NCI-H748 (cell line): Measurements from ENCODE around the gene IFITM10.

Experiments used
- DNase-seq: peaks from one replicate; lab custom pipeline; 2025; ENCODE audit not compliant: unreplicated experiment; lab: John Stamatoyannopoulos, UW

The IFITM10 gene

DNA sequence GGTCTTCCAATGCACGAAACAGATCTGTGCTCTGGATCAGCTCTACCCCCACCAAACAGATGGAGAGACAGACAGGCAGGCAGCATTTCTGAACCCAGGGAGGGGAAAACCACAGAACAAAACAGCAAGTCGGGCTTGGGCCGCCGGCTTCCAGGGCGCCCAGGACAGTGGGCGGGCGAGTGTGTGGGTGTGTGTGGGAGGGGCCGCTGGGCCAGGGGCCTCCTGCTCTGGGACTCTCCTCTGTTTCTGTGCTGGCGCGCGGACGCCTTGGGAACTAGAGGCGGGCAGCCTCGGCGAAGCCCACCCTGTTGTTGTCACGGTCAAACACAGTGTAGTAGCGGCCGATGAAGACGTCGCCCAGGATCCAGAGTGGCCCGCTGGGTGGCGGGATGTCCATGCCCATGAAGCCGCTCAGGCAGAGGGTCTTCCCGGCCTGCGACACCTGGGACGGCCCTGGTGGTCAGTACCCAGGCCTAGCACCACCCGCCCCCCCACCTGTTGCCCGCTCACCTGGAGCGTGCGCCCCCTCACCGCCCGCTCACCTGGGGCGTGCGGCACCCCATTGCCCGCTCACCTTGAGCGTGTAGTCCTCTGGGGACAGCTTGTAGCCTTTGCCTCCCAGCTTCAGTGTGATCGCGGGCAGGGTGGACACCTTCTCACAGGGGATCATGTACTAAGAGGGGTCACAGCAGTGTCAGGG lies 3.0 kb upstream of the IFITM10 start:
- no peak for DNase-seq

DNA sequence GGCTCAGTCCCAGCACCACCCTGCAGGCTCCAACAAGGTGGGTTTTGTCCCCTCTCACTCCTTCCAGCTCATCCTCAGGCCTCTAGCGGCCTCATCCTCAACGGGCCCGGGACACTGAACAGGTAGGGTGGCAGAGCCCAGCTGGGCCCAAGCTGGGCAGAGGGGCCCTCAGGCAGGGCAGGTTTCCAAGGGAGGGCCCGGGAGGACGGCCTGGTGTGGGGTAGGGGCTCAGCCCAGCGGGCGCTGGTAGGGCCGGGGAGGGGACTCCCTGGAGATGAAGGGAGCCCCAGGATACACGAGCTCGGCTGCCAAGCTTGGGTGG lies 2.5 kb upstream of the IFITM10 start:
- no peak for DNase-seq

DNA sequence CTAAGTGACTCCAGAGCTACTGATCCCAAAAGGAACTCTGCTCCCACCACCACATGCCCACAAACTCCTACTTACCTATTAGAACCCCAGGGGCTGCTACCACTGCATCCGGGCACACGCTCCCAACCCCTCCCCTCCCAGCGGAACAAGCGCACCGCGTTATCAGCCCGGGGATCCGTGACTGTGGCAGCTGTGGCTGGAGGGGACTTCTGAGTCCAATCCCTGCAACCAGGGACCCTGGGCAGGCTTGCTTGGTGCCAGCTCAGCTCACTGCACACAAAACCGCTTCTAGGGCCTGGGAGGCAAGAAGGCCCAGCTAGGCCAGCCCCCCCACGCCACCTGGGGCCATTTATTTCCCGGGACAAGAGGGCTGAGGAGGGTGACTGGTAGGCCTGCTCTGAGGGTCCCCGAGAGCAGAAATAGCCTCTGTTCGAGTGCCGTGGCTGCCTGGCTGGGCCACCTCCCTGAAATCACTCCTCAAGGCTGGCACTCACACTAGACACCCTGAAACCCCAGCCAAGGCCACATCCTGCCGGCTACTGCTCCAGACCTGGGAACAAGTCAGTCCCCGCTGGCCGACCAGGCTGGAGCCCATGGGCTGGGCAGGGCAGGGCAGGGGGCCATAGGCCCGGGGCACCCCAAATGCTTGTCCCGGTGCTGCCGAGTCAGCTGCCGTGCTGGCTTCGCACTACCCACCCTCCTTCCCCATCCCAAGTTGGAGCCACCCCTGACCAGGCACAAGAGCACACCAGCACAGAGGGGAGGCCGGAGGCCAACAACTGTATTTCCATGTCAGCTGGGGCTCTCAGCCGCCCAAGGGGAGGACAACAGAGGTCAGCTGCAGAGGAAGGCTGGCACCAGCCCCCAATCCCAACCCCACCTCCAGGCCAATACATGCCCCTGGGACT lies 1.9 kb upstream of the IFITM10 start:
- DNase-seq = peak; percentile 22

DNA sequence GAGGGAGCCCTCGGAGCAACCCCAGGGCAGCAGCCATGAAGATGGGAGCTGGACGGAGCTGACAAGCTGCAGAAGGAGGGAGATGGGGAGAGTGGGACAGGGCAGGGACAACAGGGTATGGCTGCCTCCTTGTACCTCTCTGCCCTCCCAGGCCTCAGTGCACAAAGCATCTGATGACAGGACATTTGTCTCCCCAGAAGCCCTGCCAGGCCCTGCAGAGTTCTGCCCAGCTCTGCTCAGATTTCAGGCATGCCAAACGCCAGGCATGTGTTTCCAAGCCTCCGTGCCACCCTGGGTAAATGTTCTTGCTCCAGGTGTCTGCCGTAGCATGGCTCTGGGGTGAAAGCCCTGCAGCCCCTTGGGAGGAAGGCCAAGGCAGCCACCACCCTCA lies 1.1 kb upstream of the IFITM10 start:
- DNase-seq = no peak

DNA sequence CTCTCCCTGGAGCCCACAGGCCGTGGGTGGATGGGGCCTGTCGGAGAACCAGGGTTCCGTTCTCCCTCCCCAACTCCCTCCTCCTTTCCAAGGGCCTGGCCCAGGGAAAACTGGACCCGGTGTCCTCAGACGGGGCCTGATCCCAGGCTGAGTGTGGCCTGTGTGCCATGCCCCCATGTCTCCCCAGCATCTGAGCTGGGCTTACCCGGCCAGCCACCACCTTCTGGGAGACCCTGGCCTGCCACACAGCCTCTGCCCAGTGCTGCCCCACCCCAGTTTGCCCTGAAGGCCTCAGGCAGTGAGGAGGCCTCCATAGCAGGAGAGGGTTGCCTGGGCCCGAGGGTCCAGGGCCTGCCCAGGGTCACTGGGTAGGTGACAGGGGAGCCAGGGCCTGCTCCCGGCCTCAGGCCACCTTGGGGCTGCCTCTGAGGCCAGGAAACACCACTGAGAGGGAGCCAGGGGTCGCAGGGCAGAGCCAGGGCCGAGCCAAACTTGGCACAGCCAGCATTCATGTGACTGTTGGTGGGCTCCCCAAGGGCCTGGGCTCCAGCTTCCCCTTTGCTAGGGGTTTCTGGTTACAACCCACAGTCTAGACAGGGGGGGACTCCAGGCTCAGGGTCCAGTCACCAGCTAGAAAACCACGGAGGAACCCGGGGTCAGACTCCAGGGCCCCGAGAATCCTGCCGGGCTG lies 590 bp upstream of the IFITM10 start:
- DNase-seq = no peak

DNA sequence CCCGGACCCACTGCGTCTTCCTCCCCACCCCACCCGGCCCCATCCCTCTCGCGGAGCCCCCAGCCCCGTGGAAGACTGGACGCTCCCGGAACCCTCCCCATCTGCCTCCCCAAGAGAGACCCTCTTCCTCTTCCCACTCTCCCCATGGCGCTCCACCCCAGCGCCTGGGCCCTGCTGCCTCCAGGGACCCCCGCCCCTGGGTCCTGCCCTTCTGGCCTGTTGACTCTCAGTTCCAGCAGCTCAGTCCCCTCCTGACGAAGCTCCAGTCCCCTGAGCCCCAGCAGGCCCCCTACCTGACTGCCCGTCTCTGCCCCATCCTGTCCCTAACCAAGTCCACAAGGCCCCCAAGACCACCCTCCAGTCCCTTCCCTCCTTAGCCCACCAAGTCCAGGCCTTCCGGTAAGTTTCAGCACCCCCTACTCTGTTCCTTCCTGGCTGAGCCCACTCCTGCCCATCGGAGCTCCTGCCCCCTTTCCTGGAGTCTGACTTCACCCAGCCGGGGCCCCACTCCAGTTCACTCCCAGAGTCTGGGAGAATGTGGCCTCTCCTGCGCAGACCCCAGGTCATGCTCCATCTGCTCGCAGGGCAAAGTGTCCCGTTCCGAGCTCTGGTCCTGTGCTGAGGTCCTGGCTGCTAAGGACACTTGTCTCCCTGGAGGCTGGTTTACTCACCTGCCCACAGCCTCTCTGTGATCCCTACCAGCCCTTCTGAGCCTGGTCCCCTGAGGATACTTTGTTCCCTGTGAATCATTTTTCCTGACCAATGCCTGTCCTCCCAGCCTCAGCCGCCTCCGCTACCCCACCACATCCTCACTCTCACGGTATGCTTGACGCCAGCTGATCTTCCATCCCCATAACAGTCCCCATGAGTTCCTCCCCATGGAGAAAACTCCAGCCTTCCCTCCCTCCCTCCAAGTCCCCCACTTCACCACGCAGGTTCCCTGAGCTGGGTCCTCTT lies 722 bp downstream of the IFITM10 start:
- DNase-seq = no peak

DNA sequence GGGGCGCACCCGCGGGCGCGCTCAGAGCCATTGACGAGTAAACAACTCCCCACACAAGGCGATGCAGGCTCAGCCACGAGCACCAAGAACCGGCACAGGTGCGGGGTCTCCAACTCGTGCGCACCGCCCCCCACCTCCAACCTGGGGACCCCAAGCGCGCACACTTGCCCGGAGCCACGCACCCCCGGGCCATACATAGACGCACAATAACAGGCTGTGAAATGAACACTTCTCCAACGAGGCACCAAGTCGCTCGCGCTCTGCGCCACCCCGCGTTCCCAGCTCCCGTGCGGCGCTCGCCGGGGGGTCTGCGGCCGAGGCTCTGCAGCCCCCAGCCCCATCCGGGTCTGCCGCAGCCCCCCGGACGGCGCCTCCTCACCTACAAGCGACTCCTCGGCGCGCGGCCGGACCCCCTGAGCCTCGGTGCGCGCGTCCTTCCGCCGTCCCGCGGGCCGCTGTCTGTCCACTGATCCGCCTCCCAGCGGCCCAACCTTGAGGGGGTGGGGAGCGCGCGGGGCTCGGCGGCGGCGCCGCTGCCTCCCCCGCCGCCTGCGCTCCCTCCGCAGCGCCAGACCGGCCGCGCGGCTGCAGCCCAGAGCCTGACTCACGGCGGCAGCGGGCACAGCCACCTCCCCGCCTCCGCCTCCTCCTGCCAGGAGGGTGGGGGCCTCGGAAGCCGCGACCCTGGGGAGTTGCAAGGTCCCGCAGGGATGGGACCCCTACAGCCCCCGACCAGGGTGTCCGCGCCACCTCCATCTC lies 1.6 kb downstream of the IFITM10 start:
- DNase-seq = peak; percentile 48

DNA sequence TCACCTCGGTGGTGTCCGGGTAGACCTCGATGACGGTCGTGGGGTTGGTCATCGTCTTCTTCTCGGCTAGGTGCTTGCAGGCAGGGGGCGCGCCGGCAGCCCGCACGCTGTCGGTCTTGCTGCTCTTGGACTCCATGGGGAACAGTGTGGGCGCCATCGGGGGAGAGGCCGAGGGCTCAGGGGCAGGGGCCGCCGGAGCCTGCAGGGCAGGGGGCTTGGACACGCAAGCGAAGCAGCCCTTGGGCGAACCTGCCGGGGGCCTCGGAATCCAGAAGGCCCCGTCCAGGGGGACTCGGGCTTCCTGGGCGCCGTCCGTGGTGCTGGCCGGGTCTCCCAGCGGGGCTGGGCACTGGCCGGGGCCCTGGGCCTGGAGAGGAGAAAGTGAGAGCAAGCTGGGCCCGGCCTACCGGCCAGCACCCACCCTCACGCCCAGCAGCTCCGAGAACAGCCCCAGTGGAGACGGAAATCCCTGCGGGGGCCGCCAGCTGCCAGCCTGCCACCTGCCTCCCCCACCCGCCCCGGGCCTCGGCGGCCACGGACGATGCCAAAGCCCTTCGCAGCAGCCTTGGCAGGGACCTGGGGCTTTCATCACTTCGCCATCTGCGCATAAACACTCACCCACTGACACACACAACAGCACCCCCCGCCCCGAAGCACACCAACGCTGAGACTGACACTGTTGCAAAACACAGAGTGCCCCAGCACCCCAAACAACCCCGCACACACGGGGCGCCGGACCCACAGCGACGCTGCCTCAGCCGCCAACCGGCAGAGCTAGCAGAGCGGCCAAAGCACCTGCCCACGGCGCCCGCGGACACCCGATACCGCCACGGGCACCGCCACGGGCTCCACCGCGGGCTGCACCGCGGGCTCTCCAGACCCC lies 2.4 kb downstream of the IFITM10 start:
- no peak for DNase-seq

DNA sequence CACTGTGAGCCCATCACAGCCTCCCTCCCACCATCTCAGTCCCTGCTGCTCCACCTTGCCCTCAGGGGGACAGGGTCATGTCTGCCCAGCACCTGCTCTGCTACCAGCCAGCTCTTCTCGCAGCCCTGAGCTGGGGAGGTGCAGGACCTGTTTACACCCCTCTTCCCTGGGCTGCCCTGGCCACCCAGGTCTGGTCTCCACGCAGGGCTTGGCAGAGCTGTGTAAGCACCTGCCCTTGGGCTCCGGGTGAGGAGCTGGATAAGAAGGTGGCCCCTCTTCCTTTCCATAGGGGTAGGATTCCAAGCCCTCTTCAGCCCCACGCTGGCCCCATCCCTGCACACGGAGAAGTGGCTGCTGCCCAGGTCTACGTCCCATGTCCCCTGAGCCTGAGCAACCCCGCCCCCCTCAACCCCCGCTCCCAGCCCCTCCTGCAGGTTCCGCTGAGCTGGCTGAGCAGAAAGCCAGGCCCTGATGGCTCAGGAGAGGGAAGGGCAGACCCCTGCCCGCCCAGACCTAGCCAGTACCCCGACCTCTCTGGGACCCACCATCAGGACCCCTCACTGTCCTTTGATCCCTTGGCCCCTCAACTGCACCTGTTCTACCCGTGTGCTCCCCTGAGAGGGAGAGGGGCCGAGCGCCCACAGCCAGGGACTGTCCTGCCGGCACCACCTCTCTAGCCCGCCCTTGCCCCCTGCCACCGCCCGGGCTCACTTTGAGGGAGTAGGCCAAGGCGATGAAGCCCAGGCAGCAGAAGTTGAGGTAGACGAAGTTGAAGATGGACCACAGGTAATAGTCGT lies 3.2 kb downstream of the IFITM10 start:
- DNase-seq = no peak

DNA sequence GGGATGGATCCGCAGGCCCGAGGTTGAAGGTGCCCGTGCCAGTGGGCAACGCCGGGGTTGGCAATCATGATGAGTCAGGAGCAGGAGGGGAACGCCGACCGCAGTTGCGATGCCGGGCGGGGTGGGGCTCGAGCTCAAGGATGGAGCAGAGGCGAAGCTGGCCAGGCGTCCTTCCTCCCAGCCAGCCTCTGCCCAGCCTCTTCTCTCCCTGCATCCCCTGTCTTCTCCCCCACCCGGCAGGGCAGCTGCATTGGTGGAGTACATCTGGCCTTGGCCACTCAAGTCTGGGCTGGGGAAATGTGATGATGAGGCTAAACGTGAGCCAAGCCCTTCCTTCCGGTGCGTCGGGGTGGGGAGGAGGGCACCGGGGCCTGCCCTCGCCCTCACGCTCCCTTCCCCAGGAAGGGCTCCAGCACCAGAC lies 3.9 kb downstream of the IFITM10 start:
- no peak for DNase-seq

DNA sequence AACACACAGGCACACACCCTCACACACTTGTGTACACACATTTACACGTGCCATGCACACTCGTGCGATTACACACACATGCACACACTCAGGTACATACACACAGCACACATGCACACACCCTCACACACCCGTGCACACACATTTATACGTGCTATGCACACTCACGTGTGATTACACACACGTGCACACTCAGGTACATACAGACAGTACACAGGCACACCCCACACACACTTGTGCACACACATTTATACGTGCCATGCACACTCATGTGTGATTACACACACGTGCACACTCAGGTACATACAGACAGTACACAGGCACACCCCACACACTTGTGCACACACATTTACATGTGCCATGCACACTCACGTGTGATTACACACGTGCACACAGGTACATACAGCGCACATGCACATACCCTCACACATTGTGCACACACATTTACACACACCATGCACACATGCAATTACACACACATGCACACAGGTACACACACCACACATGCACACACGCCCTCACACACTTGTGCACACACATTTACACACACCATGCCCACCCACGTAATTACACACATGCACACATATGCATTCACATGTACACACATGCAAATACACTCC lies 4.6 kb downstream of the IFITM10 start:
- no peak for DNase-seq

DNA sequence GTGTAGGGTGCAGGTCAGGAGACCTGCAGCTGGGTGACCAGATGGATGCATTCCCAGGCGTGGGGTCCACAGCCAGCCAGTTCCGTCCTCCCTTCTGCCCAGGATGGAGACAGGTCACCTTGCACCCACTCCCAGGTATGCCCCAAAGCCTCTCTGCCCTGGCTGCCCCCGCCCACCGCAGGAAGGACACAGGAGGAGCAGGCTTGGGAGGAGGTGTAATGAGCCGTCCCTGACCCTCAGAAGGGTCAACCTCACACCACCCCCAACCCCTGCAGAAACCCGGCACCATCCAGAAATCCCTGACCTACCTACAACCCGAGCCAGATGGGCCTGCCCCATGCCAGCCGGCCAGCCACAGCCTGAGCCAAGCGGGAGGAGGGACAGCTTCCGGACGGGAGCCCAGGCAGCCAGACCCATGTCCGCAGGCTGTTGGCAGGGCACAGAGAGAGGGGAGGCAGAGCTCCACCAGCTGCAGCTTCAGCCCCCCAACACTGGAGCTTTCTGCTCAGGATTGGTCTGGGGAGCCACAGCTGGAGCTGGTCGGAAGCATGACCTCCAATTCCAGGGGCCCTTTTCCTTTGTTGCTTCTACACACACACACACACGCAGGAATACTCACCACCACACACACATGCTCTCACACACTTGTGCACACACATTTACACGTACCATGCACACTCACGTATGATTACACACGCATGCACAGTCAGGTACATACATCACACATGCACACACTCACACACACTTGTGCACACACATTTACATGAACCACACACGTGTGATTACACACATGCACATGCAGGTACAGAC lies 5.3 kb downstream of the IFITM10 start:
- DNase-seq = no peak

DNA sequence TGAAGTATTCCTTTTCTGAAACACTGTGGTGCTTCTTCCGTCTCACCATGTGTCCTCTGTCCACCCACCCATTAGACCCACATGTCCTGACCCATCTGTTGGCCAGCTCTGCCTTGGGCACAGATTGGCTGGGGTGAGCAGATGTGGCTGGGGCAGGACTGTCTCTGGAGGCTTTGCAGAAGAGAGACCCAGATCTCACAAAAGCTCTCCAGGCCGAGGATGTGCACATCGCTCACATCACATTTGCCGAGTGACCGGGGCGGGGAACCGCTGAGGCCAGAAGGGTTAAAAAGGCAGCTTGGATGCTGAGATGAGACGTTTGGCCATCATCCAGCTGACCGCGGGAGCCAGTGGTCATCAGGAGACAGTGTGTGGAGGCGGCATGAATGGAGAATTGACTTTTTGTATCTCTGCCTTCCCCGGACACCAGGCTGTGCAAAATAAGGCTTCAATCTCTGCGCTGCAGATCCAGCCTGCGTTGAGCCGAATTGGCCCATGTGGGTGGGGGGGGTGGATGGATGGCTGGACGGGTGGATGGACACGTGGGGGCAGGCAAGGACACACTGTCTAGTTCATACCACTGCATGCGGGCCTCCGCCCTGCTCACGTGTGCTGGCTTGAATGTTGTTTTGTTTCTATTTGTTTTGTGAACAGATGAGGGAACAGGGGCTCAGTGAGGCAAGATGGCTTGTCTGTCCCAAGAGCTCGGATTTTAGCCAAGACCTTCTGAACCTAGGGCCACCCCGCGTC lies 6.1 kb downstream of the IFITM10 start:
- DNase-seq = no peak

DNA sequence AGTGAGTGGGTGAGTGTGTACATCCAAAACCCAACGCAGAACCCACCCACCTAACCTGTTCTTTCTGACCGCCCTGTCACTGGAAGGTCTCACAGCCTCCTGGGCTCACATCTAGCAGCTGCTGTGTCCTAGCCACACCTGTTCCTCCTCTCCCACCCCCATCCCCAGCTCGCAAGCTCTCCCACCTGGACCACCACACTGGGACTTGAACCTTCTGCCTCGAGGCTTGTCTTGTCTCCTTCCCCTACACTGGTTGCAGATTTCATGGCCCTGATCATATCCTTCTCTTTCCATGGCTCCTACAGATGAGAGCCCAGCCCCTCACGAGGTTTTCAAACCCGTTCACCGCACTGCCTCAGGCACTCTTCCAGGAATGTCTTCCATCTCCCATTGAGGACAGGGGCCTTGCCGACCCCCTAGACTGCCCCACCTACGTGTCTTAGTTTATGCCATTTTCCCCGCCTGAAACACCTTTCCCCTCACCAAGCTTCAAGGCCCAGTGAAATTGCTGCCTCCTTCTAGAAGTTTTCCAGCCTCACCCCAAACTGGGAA lies 6.7 kb downstream of the IFITM10 start:
- DNase-seq = no peak

DNA sequence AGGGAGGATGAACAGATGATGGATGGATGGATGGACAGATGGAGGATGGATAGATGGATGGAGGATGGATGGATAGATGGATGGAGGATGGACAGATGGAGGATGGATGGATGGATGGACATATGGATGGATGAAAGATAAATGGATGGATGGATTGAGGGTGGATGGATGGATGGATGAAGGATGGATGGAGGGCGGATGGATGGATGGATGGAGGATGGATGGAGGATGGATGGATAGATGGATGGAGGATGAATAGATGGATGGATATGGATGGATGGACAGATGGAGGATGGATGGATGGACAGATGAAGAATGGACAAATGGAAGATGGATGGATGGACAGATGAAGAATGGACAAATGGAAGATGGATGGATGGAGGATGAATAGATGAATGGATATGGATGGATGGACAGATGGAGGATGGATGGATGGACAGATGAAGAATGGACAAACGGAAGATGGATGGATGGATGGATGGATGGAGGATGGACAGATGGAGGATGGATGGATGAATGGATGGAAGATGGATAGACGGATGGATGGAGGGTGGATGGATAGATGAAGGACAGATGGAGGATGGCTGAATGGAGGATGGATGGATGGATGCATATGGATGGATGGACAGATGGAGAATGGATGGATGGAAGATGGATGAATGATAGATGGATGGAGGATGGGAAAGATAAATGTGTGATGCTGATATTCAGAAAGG lies 7.4 kb downstream of the IFITM10 start:
- DNase-seq = no peak
